NCI-H1694 (cell line): ENCODE measurements around the gene PIGK.

Source experiments
- DNase-seq: peaks from one replicate; lab custom pipeline; 2025; lab: John Stamatoyannopoulos, UW

PIGK gene

DNA sequence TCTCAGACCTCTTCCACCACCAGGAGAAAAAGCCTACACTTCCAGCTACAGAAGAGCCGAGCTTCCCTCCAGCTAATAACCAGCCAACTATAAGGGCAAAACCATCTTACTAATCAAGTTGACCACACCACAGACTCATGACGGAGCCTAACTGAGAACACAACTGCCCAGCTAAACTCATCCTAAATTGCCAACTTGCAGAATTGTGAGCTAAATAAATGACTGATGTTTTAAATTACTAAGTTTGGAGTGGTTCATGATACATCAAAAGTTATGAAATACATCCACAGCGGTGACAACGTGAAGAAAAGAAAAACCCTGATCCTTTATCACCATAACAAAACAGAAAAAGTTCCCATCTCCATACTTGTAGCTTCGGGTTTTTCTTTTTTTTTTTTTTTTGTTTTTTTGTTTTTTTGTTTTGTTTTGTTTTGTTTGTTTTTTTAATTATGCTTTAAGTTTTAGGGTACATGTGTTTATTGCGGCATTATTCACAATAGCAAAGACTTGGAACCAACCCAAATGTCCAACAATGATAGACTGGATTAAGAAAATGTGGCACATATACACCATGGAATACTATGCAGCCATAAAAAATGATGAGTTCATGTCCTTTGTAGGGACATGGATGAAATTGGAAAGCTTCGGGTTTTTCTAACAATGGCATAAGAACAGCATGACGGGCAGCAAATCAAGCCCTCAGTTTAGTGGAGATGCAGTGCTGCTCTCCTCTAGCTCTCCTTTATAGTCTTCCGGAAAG lies 122.6 kb downstream of the PIGK start:
- no peak for DNase-seq

DNA sequence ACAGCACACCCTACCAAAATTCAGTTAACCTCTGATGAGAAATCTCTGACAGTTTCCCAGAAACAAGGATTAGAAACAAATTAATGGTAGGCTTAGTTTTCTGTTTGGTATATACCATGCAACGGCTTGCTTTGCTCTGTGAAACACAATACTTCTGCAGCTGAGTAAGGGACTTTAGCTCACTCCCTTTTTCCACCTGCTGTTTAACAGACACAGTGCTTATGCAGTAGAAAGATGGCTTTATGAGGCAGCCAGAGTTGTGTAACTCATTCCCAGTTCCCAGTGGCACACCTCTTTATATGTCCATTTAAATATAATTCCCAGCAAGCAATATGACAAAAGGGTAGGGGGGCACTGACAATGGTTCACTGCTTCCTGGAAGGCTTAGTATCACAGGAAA lies 124.0 kb downstream of the PIGK start:
- no peak for DNase-seq

DNA sequence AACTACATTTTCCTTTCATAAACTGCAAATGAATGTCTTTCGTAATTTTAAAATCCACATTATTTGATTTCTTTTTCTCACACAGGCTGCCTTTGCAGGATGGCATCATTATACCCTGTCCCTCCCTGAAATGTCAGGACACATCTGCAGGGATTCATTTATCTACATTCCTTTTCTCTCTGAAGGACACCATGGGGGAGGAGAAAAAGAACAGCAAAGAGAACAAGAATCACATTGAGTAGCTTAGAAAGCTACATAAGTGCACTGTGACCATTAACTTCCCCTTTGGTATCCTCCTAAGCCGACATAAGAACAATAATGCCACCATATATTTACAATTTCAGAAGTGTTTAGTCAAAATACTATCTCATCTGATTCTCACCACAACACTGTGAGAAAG lies 129.5 kb downstream of the PIGK start:
- DNase-seq: no peak

DNA sequence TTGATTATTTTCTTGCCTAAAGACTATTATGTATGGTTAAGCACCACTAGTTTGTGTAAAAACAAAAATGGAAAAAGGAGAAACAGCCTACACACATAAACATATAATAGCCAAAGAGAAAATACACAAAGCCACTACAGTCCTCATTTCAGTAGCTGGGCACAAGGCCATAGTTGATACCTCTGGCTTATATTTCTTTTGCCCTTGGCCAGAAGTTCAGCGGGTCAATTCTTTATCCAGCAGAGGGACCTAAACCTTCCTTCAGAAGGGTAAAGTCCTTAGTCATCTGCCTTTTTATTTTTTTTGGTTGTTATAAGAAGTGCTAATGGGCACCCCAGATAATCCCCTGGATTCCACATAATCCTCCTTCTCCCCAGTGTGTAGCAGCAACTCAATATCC lies 134.1 kb downstream of the PIGK start:
- no peak for DNase-seq

DNA sequence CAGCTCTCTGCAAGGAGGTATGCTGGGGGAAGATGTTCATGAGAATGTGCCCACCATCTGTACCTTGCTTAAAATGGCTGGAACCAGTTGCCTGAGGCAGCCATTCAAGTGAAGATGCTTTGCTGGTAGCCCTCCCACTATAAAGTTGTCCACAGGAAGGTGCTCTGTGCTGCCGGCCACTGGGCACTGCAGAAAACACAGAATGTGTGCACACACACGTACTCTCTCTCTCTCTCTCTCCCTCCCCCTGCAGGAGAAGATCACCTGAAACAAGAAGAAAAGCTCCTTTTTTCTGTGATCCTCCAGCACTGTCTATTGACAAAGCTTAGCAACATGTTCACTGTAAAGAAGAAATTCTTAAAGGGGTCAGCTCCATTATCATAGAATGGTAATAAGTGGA lies 134.8 kb downstream of the PIGK start:
- no peak for DNase-seq

DNA sequence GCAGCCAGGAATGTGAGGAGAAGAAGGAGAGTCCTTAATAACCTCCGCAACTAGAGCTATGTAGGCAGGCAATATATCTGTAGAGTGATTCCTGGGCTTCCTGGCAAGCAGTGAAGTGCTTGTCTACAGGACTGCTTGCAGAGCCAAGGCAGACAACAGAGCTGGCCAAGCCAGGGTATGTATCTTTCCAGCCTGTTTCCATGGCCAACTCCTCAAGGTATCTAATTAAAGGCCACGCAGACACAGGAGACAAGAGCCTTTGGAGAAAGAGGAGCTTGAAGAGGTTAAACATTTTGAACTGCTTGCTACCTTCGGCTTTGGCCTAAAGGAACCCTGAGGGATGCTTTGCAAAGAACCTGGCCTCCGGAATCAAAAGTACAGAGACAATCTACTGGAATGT lies 137.4 kb downstream of the PIGK start:
- no peak for DNase-seq

DNA sequence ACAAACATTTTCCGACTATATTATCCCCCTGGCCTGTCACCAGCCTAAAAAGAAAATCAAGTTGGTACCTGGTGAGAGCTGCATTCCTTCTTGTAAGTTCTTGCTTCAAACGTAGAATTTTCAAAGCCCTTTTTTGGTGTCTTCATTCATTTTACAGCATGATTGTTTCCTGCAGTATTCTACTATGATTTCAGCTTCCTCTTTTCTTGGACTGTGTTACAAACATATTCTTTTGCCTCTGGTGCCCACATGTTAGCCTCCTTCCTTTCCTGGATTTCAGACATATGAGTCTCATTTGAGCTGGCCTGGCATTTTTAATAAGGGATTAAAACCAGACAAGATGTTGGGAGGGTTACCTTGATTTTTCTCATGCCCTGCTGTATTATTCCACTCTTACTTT lies 142.5 kb downstream of the PIGK start:
- DNase-seq: no peak

DNA sequence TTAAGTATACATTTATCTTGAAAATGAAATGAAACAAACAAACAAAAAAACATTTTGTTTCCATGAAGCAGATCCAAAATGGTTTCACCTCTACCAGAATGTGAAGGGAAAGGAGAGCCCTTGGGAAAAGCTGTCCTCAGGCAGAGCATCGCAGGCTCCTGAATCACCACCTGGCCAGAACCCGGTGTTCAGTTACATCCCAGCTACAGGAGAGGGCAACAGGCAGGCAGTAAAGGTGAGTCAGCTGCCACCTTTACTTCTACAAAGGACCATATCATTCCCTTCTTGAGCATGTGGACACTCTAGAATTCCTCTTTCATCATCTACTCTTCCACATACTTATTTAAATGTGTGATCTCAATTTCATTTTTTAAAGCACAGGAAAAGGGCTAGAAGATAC lies 151.2 kb downstream of the PIGK start:
- no peak for DNase-seq

DNA sequence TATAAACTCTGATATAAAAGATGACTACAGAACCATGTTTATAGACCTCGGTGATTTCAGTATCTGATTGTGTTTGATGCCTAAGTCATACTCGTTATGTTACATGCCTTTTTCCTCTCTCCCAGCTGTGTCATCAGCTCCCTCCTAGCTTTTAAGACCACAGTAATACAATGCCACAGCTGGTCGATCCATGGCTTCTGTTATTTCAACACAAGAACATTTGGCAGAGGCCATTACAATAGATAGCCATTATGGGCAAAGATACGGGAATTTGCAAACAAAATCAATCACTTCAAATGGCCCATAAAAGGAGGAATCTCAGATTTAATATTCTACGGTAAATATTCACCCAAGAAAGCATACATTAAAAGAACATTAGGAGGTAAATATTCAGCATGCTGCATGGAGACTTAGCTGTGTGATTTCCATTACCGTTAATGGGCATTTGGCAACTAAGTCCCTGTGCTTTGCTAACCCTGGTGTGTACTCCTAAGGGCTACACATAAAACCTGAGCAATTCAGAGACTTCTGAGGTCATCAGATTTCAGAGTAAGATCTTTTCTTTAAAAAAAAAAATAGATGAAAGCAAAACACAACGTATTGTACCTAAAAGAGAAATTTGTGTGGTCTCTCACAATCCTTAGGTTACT lies 153.4 kb downstream of the PIGK start:
- DNase-seq: no peak

DNA sequence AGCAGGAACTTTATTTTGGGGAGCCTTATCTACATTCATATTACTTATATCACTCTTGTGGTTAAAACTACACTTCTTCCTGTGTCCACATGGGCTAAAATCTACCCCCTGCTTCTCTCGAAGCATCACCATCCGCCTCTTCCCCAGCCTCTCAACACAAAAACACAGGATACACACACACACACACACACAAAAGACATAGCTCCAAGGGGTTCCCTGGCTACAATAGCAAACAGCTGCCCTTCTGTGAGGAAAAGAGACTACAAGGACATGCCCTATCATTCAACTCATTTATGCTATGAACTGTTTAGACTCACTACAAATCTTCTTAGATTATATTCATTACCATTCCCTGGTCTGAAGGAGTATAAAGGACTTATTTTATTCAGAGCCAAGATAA lies 155.0 kb downstream of the PIGK start:
- DNase-seq: no peak

DNA sequence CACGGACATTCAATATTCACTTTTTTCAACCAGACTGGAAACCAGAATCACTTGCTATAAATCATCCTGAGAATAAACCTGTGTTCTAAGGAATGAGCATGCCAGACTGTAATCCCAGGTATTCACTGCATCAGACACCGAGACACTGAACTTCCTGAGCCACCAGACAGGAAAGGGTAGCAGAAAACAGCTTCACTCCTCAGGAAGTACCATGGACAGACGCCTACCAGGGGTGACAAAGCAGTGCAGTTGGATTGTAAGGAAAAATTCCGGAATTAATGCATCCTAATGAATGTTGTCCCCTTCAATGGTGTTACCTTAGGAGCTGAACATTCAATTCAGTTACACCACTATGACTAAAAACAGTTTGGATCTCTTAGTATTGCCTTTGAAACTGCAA lies 156.1 kb downstream of the PIGK start:
- no peak for DNase-seq

DNA sequence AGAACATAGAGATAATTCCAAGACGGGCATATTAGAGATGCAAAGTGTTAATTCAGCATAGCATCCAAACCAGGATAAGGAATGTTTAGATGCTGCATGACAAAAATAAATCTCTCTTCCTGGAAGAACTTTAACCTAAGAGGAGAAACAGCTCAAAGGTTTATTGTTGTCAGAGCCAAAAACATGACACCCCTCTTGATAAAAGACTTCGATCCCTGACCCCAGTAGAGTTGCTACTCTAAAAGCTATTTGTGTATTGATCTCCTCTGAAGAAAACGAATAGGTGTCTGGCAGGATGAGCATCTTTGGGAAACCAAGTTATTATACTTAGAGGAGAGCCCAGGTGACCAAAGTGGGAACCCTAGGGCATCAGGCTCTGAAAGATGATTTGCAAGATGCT lies 158.1 kb downstream of the PIGK start:
- no peak for DNase-seq

DNA sequence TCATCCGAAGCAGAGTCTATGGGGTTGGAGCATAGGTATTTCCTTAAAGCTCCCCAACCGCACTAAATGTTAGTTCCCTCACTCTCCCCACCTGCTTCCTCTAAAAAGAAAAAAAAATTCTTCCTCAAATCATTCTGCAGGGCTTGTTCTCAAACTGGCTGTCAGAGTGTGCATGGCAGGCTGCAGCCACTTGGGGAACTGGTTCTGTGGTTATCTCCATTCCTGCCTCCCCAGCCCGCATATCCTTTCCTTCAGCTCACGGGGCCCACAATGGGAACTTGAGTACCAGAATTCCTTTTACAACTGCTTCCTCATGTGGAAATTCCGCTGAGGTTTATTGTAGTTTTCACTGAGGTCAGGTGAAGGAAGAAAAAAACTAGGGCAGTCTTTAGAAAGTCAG lies 159.2 kb downstream of the PIGK start:
- DNase-seq: no peak

DNA sequence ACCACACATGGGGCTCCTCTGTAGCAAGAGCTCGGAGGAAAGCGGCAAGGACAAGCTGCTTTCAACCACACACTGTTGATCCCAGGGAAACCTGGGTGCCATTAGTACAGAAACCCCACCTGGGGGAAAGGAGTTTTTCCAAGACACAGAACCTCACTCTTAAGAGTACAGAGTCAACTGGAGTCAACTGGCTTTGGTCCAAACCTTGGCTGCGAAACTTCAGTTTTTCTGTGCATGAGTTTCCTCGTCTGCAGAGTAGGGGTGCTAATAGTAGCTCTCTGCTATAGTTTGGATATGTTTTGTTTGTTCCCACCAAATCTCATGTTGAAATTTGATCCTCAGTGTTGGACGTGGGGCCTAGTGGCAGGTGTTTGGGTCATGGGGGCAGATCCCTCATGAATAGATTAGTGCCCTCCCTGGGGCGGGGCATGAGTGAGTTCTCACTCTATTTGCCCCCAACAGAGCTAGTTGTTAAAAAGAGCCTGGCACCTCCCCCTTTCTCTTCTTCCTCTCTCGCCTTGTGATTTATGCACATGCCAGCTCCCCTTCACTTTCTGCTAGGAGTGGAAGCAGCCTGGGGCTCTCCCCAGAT lies 161.1 kb downstream of the PIGK start:
- no peak for DNase-seq

DNA sequence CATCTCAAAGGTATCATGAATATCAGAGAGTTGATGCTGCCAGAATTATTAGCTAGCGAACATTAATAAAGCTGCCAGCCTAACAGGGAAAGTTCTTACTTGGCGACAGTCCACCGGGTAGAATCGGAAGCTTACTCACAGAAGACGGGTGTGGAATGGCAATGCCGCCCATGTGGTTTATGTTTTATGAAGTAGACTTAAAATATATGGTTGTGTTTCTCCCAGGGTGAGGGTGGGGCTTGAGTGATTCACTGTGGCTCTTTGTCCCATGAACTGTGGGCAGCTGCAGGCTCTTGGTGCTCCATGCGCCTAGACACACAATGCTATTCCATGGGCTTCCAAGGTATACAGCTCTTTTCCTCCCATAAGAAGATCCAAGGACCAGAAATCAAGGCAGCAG lies 162.7 kb downstream of the PIGK start:
- DNase-seq: no peak

DNA sequence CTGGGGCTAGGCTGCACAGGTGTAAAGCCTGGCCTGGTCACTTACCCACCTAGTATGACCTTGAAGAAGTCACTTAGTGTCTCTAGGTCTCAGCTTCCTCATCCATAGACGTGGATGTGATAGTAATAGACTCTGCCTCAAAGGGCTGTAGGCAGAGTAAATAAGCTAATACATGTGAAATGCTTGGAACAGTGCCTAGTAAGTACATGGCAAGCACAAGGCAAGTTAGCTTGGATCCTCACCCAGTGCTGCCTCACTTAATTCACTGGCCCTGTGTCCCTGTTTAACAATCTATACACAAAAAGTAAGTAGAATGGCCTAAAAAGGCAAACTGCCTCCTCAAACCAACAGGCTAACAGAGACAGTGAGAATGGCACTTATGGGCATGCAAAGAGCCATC lies 167.8 kb downstream of the PIGK start:
- no peak for DNase-seq

DNA sequence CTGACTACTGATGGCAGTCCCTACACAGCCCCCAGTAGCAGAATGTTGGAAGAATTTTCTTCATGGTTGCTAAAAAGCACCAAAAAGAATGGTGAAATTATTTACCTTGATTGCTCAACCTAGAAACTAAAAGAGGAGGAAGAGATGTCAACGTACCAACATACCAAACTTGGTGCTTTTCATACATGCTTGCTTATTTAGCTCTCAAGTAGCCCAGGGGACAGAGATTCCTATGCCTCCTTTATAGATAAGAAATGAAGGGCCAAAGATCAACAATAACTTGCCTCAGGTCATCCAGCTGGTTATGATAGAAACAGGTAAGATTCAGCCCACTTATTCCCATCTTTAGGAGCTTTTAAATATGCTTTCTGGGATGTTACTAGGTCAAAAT lies 170.6 kb downstream of the PIGK start:
- DNase-seq: no peak

DNA sequence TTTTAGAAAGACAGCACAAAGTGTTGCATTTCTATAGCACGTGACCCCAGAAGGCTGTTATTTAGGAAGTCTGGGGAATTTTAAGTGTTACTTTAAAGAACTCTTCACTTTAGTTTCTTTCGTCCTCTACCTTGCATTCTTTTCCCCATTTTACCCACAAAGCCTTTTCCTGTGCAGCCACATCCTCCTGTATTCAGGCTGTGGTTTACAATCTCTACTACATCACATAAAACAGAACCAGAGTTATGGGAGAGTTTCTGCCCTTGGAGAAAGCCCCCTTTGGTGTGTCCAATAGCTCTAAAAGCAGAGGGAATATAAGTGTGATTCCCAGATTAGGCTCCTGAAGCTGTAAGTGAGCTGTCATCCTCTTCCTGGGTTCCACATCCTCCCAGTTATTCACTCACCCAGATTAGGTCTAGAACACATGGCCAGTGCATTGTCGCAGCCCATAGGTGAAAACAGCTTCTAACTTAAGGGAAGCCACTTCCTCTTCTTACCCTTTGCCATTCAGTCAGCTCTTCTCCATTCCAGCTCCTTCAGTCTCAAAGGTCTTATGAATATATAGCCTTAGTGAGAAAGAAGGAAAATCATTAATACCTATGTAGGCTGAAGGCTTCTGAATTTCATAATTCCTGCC lies 171.1 kb downstream of the PIGK start:
- no peak for DNase-seq

DNA sequence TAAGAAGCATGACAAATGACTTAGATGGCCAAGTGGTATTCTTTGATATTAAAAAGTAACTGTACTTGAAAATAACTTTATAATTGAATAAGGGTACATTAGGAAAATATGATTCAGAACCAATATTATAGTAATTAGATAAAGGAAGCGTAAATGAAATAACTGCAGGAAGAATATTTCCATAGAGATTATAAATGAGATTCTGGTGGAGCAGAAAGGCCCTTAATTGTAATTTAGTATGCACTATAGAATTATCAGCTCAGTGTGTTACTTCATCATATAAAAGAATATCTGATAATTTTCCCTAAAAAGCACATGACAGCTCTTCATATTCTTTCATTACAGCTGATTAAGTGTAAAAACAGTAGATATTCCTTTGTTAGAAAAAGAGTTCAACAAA lies 171.7 kb downstream of the PIGK start:
- DNase-seq: no peak

DNA sequence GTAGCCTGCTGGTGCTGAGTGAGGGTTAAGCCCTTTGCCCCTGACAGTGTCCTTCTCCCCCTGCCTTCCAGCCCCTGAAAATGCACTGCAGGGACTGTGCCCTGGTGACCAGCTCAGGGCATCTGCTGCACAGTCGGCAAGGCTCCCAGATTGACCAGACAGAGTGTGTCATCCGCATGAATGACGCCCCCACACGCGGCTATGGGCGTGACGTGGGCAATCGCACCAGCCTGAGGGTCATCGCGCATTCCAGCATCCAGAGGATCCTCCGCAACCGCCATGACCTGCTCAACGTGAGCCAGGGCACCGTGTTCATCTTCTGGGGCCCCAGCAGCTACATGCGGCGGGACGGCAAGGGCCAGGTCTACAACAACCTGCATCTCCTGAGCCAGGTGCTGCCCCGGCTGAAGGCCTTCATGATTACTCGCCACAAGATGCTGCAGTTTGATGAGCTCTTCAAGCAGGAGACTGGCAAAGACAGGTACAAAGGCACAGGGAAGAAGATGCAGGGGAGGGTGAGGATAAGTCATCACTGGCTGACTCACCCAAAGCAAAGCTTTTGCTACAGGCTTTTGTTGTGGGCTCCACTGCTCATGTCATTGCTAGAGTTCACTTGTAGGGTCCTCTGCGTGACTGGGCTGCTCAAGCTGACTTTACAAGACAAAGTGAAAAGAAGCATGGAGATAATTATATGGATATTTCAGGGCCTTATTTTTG lies 174.9 kb downstream of the PIGK start:
- DNase-seq: no peak

DNA sequence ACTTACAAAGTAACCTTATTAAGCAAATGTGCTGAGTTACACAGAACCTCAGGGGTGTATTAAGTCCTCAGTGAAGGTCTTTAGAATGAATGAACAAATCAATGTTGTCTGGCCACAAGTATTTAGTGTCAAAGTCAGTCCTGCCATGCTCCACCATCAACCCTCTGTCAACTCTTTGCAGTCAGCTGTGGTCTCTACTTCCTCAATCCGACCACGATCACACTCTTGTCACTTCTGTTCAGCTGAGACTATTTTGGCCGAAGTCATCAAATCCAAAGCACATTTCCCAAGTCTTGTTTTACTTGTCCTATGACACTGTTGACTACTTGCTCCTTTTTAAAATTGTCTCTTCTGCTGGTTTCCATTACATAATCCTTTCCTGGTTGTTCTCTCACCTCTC lies 178.4 kb downstream of the PIGK start:
- no peak for DNase-seq

DNA sequence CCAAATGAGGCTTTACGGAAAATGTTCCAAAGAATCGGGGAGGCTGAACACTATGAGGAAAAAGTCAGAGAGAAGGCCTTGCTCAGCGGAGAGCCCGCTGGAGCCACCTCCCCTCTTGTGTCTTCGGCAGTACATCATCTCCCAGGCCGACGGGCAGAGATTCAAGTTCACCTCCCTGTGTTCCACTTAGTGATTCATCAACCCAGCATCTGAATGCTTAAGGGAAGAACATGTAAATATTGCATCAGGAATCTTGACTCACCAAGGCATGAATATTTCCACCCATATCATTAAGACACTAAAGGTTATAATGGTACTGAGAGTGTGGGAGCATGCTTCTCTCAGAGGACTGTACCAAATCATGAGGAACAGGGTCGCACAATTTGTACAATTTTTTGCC lies 179.5 kb downstream of the PIGK start:
- no peak for DNase-seq

DNA sequence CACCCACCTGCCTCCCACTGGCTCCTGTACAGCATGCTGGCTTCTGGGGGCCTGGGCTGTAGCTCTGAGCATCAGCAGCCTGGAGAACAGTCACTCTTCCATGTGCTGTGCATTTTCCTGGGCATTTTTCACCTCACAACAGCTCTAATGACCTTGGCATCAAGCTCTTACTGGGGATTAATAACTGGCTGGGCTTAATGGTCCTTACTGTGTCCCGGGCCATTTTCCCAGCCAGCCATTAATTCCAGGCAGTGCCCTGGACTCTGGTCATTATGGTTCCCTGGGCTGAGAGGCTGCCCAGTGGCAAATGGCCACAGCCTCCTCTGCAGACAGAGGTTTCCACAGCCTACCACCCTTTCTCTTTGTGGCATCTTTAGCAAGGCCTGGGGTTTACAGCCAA lies 180.1 kb downstream of the PIGK start:
- DNase-seq: no peak
